Breast epithelium (tissue), 4 donors: ENCODE results near the gene IFT81. TPM values are rescaled to one million over a fixed set of nuclear protein-coding genes. Genes with fewer than 3 reads are reported as not detected.

Experiments used
- DNase-seq, 2 donors: peaks; one replicate each; pipeline ENCODE4 v3.0.0-alpha.2; 2019; ENCODE audit warnings: low spot score in 2 of 2
- H3K27ac ChIP-seq, 2 donors: fragments of 200-600 bp; sonication (generic) in 1 of 2; one replicate each; pipeline ENCODE4 v1.5.1; 2016 to 2019; ENCODE audit warnings: mild to moderate bottlenecking in 1 of 2
- H3K27me3 ChIP-seq, 2 donors: fragments of 200-600 bp; sonication (generic) in 1 of 2; one replicate each; pipeline versions ENCODE4 v1.5.1 to v1.6.0; 2017 to 2019; ENCODE audit warnings: control low read depth in 1 of 2, mild to moderate bottlenecking in 1 of 2
- H3K36me3 ChIP-seq: fragments of 200-600 bp; one replicate; pipeline ENCODE4 v1.5.1; 2019
- H3K4me1 ChIP-seq, 2 donors: fragments of 200-600 bp; sonication (generic); one replicate each; pipeline ENCODE4 v1.5.1; 2016 to 2019; ENCODE audit warnings: control low read depth in 1 of 2
- H3K4me3 ChIP-seq, 3 donors: fragments of 200-600 bp; sonication (generic); 1 replicate in 2 of 3; 2 replicates in 1 of 3; pipeline ENCODE4 v1.5.1; 2016 to 2019; ENCODE audit warnings: mild to moderate bottlenecking in 3 of 3, moderate library complexity in 2 of 3
- H3K9me3 ChIP-seq, 2 donors: fragments of 200-600 bp; sonication (generic) in 1 of 2; one replicate each; pipeline ENCODE4 v1.5.1; 2016 to 2019; ENCODE audit warnings: control low read depth in 1 of 2
- CTCF ChIP-seq, 3 donors: fragments of 450-650 bp; IDR thresholded peaks; one replicate each; pipeline ENCODE4 v1.5.1; 2016 to 2017; ENCODE audit warnings: antibody characterized with exemption in 3 of 3, mild to moderate bottlenecking in 3 of 3, moderate library complexity in 3 of 3
- POLR2A ChIP-seq: fragments of 450-650 bp; IDR thresholded peaks from one replicate; pipeline ENCODE4 v1.6.1; 2016; ENCODE audit warnings: antibody characterized with exemption, mild to moderate bottlenecking, moderate library complexity
- POLR2AphosphoS5 ChIP-seq, 3 donors: sonication (generic); formaldehyde crosslinking; IDR thresholded peaks; one replicate each; pipeline ENCODE4 v1.6.1; 2017; ENCODE audit warnings: antibody characterized with exemption in 3 of 3
- intact Hi-C: fragments of 100-400 bp; cut with DNase I; formaldehyde crosslinking; loops from one replicate; pipeline ENCODE4 v1.15.1; 2023; ENCODE audit warnings: low total_unique reads
- total RNA-seq, 3 donors: library from RNA; depleted of rRNA; stranded (reverse); fragments of >200 nt; gene quantifications; one replicate each; pipeline ENCODE4 v1.1.0, GENCODE V29; 2016

The IFT81 gene
- total RNA-seq, 3 donors from 2014 or later: 9.4 to 27.1 (median 19.0) TPM

DNA sequence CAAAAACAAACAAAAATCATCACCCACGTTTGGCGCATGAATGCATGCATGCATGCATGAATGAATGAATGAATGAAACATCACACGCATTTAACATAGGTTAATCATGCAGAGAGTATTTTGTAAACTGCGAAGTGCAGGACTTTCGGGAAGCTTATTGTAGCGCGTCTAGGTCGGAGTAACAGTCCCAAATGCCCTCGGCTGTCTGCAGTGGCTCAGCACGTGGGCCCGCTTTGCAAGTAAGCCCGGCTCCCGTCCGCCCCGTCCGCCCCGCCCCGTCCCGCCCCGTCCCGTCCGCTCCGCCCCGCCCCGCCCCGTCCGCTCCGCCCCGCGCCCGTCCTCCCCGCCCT, 263 bp upstream of the IFT81 start:
- Histone ChIP-seq H3K27ac (no peak overlapping the region), H3K36me3 (no peaks in the 10 kb centered on the region), H3K4me3 (peak overlapping the region; percentile 75 to 95 (median 83)), H3K4me1 (peaks cover 5 to 7% of the 10 kb centered on the region in 2 donors), H3K27me3 (no peaks in the 10 kb centered on the region), H3K9me3 (no peaks in the 10 kb centered on the region)
- TF ChIP-seq POLR2AphosphoS5 (IDR thresholded peaks at IDR 0.05) (no peak), CTCF (IDR thresholded peaks at IDR 0.05) (no peak), POLR2A (no peak)
- intact Hi-C loops: no loop called here
- DNase-seq: no peak

DNA sequence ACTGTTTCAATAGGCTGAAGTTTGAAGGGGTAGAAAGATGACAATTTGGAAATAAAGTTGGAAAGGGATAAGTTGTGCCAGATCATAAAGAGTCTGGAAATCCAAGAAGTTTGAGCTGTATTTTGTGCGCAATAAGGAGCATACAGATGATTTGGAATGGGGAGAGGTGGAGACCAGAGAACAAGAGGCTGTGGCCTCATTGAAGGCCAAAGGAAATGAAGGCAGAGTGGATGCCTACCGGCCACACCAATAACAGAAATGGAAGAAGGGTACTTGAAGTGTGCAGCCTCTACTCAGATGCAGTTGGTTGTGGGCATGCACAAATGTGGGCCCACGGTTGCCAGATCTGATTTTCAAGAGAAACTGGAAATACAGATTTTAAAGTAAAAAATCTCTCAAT, 2.4 kb downstream of the IFT81 start:
- DNase-seq: no peak
- no peaks in the 10 kb centered on the region for H3K9me3 ChIP-seq
- TF ChIP-seq POLR2A: no peak
- TF ChIP-seq CTCF (IDR thresholded peaks at IDR 0.05): no peak
- no peak for TF ChIP-seq POLR2AphosphoS5 (IDR thresholded peaks at IDR 0.05)
- H3K27ac ChIP-seq: no peak overlapping the region
- H3K27me3 ChIP-seq: no peaks in the 10 kb centered on the region
- H3K36me3 ChIP-seq: no peaks in the 10 kb centered on the region
- intact Hi-C loops: no loop called here
- no peak overlapping the region for H3K4me3 ChIP-seq
- peaks cover 5 to 7% of the 10 kb centered on the region in 2 donors for H3K4me1 ChIP-seq

DNA sequence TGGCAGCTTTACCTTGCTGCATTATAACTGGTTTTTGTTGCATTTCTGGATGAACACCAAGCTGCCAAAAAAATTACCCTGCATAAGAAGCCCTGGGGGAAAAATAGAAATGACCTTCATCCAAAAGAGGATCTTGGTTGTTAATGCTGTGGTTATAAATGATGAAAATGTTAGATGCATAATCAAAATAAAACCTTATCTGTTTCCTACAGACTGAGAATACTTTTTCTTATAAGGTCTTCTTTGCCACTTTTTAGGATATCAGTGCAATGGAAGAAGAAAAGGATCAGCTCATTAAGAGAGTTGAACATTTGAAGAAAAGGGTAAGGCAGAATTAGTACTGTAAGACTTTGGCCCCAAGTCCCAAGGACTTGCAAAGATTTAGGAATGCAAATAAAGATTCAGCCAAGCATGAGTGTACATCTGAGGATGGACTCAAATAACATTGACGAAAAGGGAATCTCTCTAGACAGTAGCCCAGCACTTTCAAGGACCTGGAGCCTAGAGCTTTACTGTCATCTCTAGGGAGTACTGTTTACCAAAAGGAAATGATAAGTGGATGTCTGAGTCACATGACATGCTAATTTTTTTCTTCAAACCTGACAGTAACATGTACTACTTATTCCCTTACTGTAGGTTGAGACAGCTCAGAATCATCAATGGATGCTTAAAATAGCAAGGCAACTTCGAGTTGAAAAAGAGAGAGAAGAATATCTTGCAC, 10.7 kb downstream of the IFT81 start:
- H3K36me3 ChIP-seq: no peaks in the 10 kb centered on the region

GRCh38 chr12:110135806-110136205, 11.6 kb downstream of the IFT81 start:
- no peaks in the 10 kb centered on the region for H3K4me1 ChIP-seq
- no peaks in the 10 kb centered on the region for H3K9me3 ChIP-seq
- H3K27me3 ChIP-seq: no peaks in the 10 kb centered on the region
- no peak overlapping the region for H3K4me3 ChIP-seq
- no peak for DNase-seq
- H3K27ac ChIP-seq: no peak overlapping the region
- H3K36me3 ChIP-seq: no peaks in the 10 kb centered on the region
- intact Hi-C loops: no loop called here
- TF ChIP-seq CTCF (IDR thresholded peaks at IDR 0.05): no peak
- no peak for TF ChIP-seq POLR2A
- no peak for TF ChIP-seq POLR2AphosphoS5 (IDR thresholded peaks at IDR 0.05)

More for the DNA sequence above, 10.7 kb downstream of the IFT81 start:
- Histone ChIP-seq H3K4me1 (no peaks in the 10 kb centered on the region), H3K9me3 (no peaks in the 10 kb centered on the region), H3K27me3 (no peaks in the 10 kb centered on the region), H3K27ac (no peak overlapping the region), H3K4me3 (no peak overlapping the region)
- no peak for TF ChIP-seq POLR2AphosphoS5 (IDR thresholded peaks at IDR 0.05)
- TF ChIP-seq POLR2A: no peak
- no peak for TF ChIP-seq CTCF (IDR thresholded peaks at IDR 0.05)
- intact Hi-C loops: no loop called here
- no peak for DNase-seq

DNA sequence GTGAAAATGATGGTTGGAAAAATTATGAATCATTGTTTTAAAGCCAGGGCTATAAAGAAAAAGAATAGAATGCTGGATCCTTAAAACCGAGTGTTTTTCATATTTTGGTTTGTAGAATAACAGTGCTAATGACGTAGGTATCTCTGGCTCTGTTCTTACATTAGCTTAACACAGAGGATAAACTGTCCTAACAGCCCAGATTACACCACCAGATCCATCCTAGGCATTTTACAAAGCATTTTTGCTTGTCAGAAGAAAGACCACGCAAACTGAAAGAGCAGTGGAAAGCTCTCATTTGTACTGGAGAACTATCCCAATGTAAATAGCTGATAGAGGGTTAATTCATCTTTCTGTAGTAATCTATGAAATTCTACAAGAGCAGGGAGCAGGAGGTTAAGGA, 13.6 kb downstream of the IFT81 start:
- no peak for DNase-seq
- TF ChIP-seq CTCF (IDR thresholded peaks at IDR 0.05) (no peak), POLR2AphosphoS5 (IDR thresholded peaks at IDR 0.05) (no peak), POLR2A (no peak)
- H3K4me1 ChIP-seq: no peaks in the 10 kb centered on the region
- H3K27me3 ChIP-seq: no peaks in the 10 kb centered on the region
- no peak overlapping the region for H3K27ac ChIP-seq
- intact Hi-C loops: no loop called here
- no peak overlapping the region for H3K4me3 ChIP-seq
- no peaks in the 10 kb centered on the region for H3K36me3 ChIP-seq
- H3K9me3 ChIP-seq: no peaks in the 10 kb centered on the region
